SK-N-SH treated with all-trans-retinoic acid at 6 μM for 48 hours (cell line): ENCODE results near the gene SF3B6.

Source experiments
- ATAC-seq: fragments of 200-7000 bp; cut with Tn5 transposase; 3 replicates; pipeline ENCODE4 v1.9.1; 2020; ENCODE audit warnings: mild to moderate bottlenecking, moderate library complexity
- ARNTL ChIP-seq: fragments of 450-650 bp; formaldehyde crosslinking; IDR thresholded peaks from 2 replicates; pipeline ENCODE4 v1.5.0; 2020; ENCODE audit warnings: low read depth, mild to moderate bottlenecking, moderate library complexity, borderline replicate concordance
- BACH2 ChIP-seq: fragments of 250-450 bp; sonication (Bioruptor Pico); IDR thresholded peaks from 2 replicates; pipeline ENCODE4 v1.9.0; 2021; ENCODE audit warnings: mild to moderate bottlenecking, borderline replicate concordance
- CREB5 ChIP-seq: fragments of 250-450 bp; sonication (Bioruptor Pico); IDR thresholded peaks from 2 replicates; pipeline ENCODE4 v1.5.1; 2020; ENCODE audit warnings: low read depth, mild to moderate bottlenecking, moderate library complexity
- CSDC2 ChIP-seq: fragments of 250-450 bp; sonication (Bioruptor Pico); IDR thresholded peaks from 2 replicates; pipeline ENCODE4 v1.5.0; 2020; ENCODE audit warnings: mild to moderate bottlenecking, moderate library complexity
- CSRNP3 ChIP-seq: fragments of 250-450 bp; sonication (Bioruptor Pico); IDR thresholded peaks from 2 replicates; pipeline ENCODE4 v1.5.1; 2021; ENCODE audit warnings: mild to moderate bottlenecking, moderate library complexity
- GLIS3 ChIP-seq: fragments of 250-450 bp; sonication (Bioruptor Pico); IDR thresholded peaks from 2 replicates; pipeline ENCODE4 v1.5.0; 2020; ENCODE audit warnings: mild to moderate bottlenecking, moderate library complexity
- ISL1 ChIP-seq: fragments of 250-450 bp; sonication (Bioruptor Pico); IDR thresholded peaks from 2 replicates; pipeline ENCODE4 v2.1.2; 2022; ENCODE audit warnings: mild to moderate bottlenecking, moderate library complexity
- PATZ1 ChIP-seq: fragments of 250-450 bp; sonication (Bioruptor Pico); IDR thresholded peaks from 2 replicates; pipeline ENCODE4 v1.8.0; 2020; ENCODE audit warnings: mild to moderate bottlenecking, moderate library complexity, borderline replicate concordance
- POU6F1 ChIP-seq: fragments of 250-450 bp; sonication (Bioruptor Pico); IDR thresholded peaks from 2 replicates; pipeline ENCODE4 v1.8.0; 2021; ENCODE audit warnings: low read depth, mild to moderate bottlenecking, moderate library complexity, borderline replicate concordance
- PPARA ChIP-seq: fragments of 250-450 bp; sonication (Bioruptor Pico); IDR thresholded peaks from 2 replicates; pipeline ENCODE4 v1.5.0; 2020; ENCODE audit warnings: mild to moderate bottlenecking, borderline replicate concordance
- RARB ChIP-seq: fragments of 250-450 bp; sonication (Bioruptor Pico); IDR thresholded peaks from 2 replicates; pipeline ENCODE4 v1.8.0; 2021; ENCODE audit warnings: mild to moderate bottlenecking, moderate library complexity
- SNAI2 ChIP-seq: fragments of 250-450 bp; sonication (Bioruptor Pico); IDR thresholded peaks from 2 replicates; pipeline ENCODE4 v1.5.0; 2020; ENCODE audit warnings: mild to moderate bottlenecking, moderate library complexity
- TOX ChIP-seq: fragments of 250-450 bp; sonication (Bioruptor Pico); IDR thresholded peaks from 2 replicates; pipeline ENCODE4 v1.8.0; 2021; ENCODE audit warnings: mild to moderate bottlenecking, moderate library complexity, borderline replicate concordance
- TSHZ2 ChIP-seq: fragments of 250-450 bp; sonication (Bioruptor Pico); IDR thresholded peaks from 2 replicates; pipeline ENCODE4 v1.5.0; 2020; ENCODE audit warnings: mild to moderate bottlenecking, moderate library complexity
- ZFP3 ChIP-seq: fragments of 250-450 bp; sonication (Bioruptor Pico); IDR thresholded peaks from 2 replicates; pipeline ENCODE4 v1.5.0; 2020; ENCODE audit warnings: mild to moderate bottlenecking, moderate library complexity
- ZFP30 ChIP-seq: fragments of 450-650 bp; formaldehyde crosslinking; IDR thresholded peaks from 2 replicates; pipeline ENCODE4 v1.5.0; 2022; ENCODE audit warnings: mild to moderate bottlenecking, moderate library complexity
- ZNF565 ChIP-seq: fragments of 450-650 bp; formaldehyde crosslinking; conservative IDR thresholded peaks from 2 replicates; pipeline ENCODE4 v1.5.0; 2020; ENCODE audit warnings: low read depth, mild to moderate bottlenecking, moderate library complexity
- ZNF70 ChIP-seq: fragments of 450-650 bp; formaldehyde crosslinking; IDR thresholded peaks from 2 replicates; pipeline ENCODE4 v1.5.0; 2020; ENCODE audit warnings: mild to moderate bottlenecking, moderate library complexity
- ZNF8 ChIP-seq: fragments of 450-650 bp; formaldehyde crosslinking; IDR thresholded peaks from 2 replicates; pipeline ENCODE4 v1.5.0; 2020; ENCODE audit warnings: mild to moderate bottlenecking, moderate library complexity

The SF3B6 gene

GRCh38 chr2:24123922-24124580 lies 47.9 kb upstream of the SF3B6 start:
- peak; percentile 5 for ATAC-seq
- TF ChIP-seq ZFP30 (no peak), ISL1 (CRISPR knock-in tag) (no peak), ZFP3 (CRISPR knock-in tag) (no peak), CSDC2 (CRISPR knock-in tag) (no peak), BACH2 (CRISPR knock-in tag) (no peak), GLIS3 (CRISPR knock-in tag) (no peak), PPARA (CRISPR knock-in tag) (no peak), ZNF70 (CRISPR knock-in tag) (no peak), ZNF565 (no peak), TOX (CRISPR knock-in tag) (no peak), SNAI2 (CRISPR knock-in tag) (no peak), PATZ1 (no peak), RARB (CRISPR knock-in tag) (no peak), CSRNP3 (CRISPR knock-in tag) (no peak), ARNTL (no peak), TSHZ2 (CRISPR knock-in tag) (no peak; the same call in 1 of the 2 replicates), CREB5 (CRISPR knock-in tag) (no peak)

- peak; percentile 84 for ATAC-seq
- peak; percentile 12 for TF ChIP-seq TSHZ2 (CRISPR knock-in tag)
- no peak for TF ChIP-seq POU6F1
- TF ChIP-seq ZNF8 (CRISPR knock-in tag), result no peak
- TF ChIP-seq GLIS3 (CRISPR knock-in tag), result 0 out of 2 replicates have a peak, but pooled peaks have one; percentile 32
- TF ChIP-seq CSDC2 (CRISPR knock-in tag), result no peak
- TF ChIP-seq TOX (CRISPR knock-in tag), result no peak
- TF ChIP-seq BACH2 (CRISPR knock-in tag), result 0 out of 2 replicates have a peak, but pooled peaks have one; percentile 49
- 0 out of 2 replicates have a peak, but pooled peaks have one; percentile 8 for TF ChIP-seq ZNF70 (CRISPR knock-in tag)
- 0 out of 2 replicates have a peak, but pooled peaks have one; percentile 35 for TF ChIP-seq ZFP3 (CRISPR knock-in tag)
- 0 out of 2 replicates have a peak, but pooled peaks have one; percentile 39 for TF ChIP-seq PPARA (CRISPR knock-in tag)
Measured at GRCh38 chr2:24123195-24123921, 47.2 kb upstream of the SF3B6 start, which contains the start of the genes FAM228B and PFN4. Gene FAM228B (plus strand): TSS chr2:24123469. CDS start chr2:24124362, 893 bp downstream. Gene PFN4 (minus strand): TSS chr2:24123334. CDS start chr2:24122535, 799 bp downstream.
